Activated CD8-positive, alpha-beta T cell treated with anti-CD3 and anti-CD28 coated beads for 36 hours (primary cell): ENCODE data around the gene TMEM260. TPM values are rescaled to one million over a fixed set of nuclear protein-coding genes. Genes with fewer than 3 reads are reported as not detected.

ENCODE experiments used
- ATAC-seq: fragments of 200-7000 bp; cut with Tn5 transposase; one replicate; pipeline ENCODE4 v1.10.0; 2021; ENCODE audit warnings: mild to moderate bottlenecking, moderate library complexity
- CTCF ChIA-PET: fragments of 350-600 bp; sonication (Branson Sonifier 250); formaldehyde crosslinking; loops from one replicate; lab custom pipeline; 2021; ENCODE audit warnings: antibody characterized with exemption; lab: Charles Lee
- POLR2A ChIA-PET: fragments of 350-600 bp; sonication (Branson Sonifier 250); formaldehyde crosslinking; loops from one replicate; lab custom pipeline; 2021; ENCODE audit warnings: antibody characterized with exemption; lab: Charles Lee
- DNase-seq: peaks from one replicate; pipeline ENCODE4 v3.0.0-alpha.2; 2020
- H3K27ac Mint-ChIP-seq: one replicate; pipeline ENCODE4 v1.8.0; 2021; ENCODE audit warnings: mild to moderate bottlenecking, mixed read lengths
- H3K27me3 Mint-ChIP-seq: one replicate; pipeline ENCODE4 v1.8.0; 2021; ENCODE audit warnings: mixed read lengths
- H3K36me3 Mint-ChIP-seq: one replicate; pipeline ENCODE4 v1.8.0; 2021; ENCODE audit warnings: low read depth, mixed read lengths
- H3K4me1 Mint-ChIP-seq: one replicate; pipeline ENCODE4 v1.8.0; 2021; ENCODE audit warnings: low read depth, mixed read lengths
- H3K4me3 Mint-ChIP-seq: one replicate; pipeline ENCODE4 v1.8.0; 2021; ENCODE audit warnings: mild to moderate bottlenecking, moderate library complexity, mixed read lengths
- H3K9me3 Mint-ChIP-seq: one replicate; pipeline ENCODE4 v1.8.0; 2021; ENCODE audit warnings: mixed read lengths
- CTCF ChIP-seq: fragments of 200-600 bp; IDR thresholded peaks from one replicate; pipeline ENCODE4 v1.8.0; 2022; ENCODE audit warnings: antibody characterized with exemption, mild to moderate bottlenecking
- intact Hi-C: fragments of 100-400 bp; cut with micrococcal nuclease; formaldehyde crosslinking; loops from one replicate; pipeline ENCODE4 v1.10.0; 2022
- total RNA-seq, 2 experiments: library from RNA; stranded (reverse); gene quantifications; one replicate each; pipeline ENCODE4 v1.2.3, GENCODE V29; 2021

Gene TMEM260
- total RNA-seq, 2 experiments from 2014 or later = 10.6 to 11.1 TPM

GRCh38 chr14:56549721-56550120 lies 29.9 kb upstream of the TMEM260 start:
- ATAC-seq = no peak
- ChIA-PET CTCF (no interaction called here), POLR2A (interaction anchor here (0.6 kb wide), 1 partner anchor 236 kb away, joined by 3 read pairs; no protein-coding TSS in a partner anchor)
- TF ChIP-seq CTCF = no peak
- intact Hi-C loops = no loop called here
- H3K9me3 Mint-ChIP-seq = no peaks in the 10 kb centered on the region
- H3K27me3 Mint-ChIP-seq = peaks cover 12% of the 10 kb centered on the region
- no peaks in the 10 kb centered on the region for H3K36me3 Mint-ChIP-seq
- no peak overlapping the region for H3K4me3 Mint-ChIP-seq
- no peak for DNase-seq
- H3K4me1 Mint-ChIP-seq = no peaks in the 10 kb centered on the region
- H3K27ac Mint-ChIP-seq = no peak overlapping the region

- no peak overlapping the region for H3K4me3 Mint-ChIP-seq
- no peak for ATAC-seq
- no peak for TF ChIP-seq CTCF
- H3K36me3 Mint-ChIP-seq = no peaks in the 10 kb centered on the region
- intact Hi-C loops = no loop called here
- H3K27me3 Mint-ChIP-seq = peaks cover 18% of the 10 kb centered on the region
- no peak for DNase-seq
- H3K9me3 Mint-ChIP-seq = no peaks in the 10 kb centered on the region
- no peaks in the 10 kb centered on the region for H3K4me1 Mint-ChIP-seq
- ChIA-PET CTCF (interaction anchor here (0.6 to 2.7 kb wide), 2 partner anchors 62 to 654 kb away, joined by 3 to 11 read pairs; no protein-coding TSS in a partner anchor), POLR2A (no interaction called here)
- no peak overlapping the region for H3K27ac Mint-ChIP-seq
These were observed 27.0 kb upstream of the TMEM260 start for GRCh38 chr14:56552615-56553014.

- CTCF ChIA-PET = no interaction called here
- Mint-ChIP-seq H3K27me3 (peaks cover 14% of the 10 kb centered on the region), H3K27ac (no peak overlapping the region)
These were observed 25.3 kb upstream of the TMEM260 start for GRCh38 chr14:56554301-56554700.

GRCh38 chr14:56555921-56556570 lies 23.6 kb upstream of the TMEM260 start:
- intact Hi-C loops = loop anchor here (5.0 kb wide), 1 partner anchor 761 kb away; no protein-coding TSS in a partner anchor
- Mint-ChIP-seq H3K4me1 (no peaks in the 10 kb centered on the region), H3K27ac (no peak overlapping the region), H3K27me3 (peaks cover 15% of the 10 kb centered on the region), H3K9me3 (no peaks in the 10 kb centered on the region), H3K4me3 (no peak overlapping the region), H3K36me3 (no peaks in the 10 kb centered on the region)
- POLR2A ChIA-PET = no interaction called here
- DNase-seq (no peak), ATAC-seq (no peak)
- no peak for TF ChIP-seq CTCF
- CTCF ChIA-PET = no interaction called here

More at GRCh38 chr14:56554301-56554700, 25.3 kb upstream of the TMEM260 start:
- Mint-ChIP-seq H3K9me3 (no peaks in the 10 kb centered on the region), H3K4me1 (no peaks in the 10 kb centered on the region), H3K36me3 (no peaks in the 10 kb centered on the region), H3K4me3 (no peak overlapping the region)
- DNase-seq (no peak), ATAC-seq (no peak)
- no peak for TF ChIP-seq CTCF
- POLR2A ChIA-PET = no interaction called here
- intact Hi-C loops = no loop called here

- Mint-ChIP-seq H3K4me3 (no peak overlapping the region), H3K27ac (no peak overlapping the region), H3K4me1 (no peaks in the 10 kb centered on the region), H3K9me3 (peaks cover 4% of the 10 kb centered on the region), H3K27me3 (peaks cover 11% of the 10 kb centered on the region), H3K36me3 (no peaks in the 10 kb centered on the region)
- ATAC-seq (no peak), DNase-seq (no peak)
- ChIA-PET CTCF (no interaction called here), POLR2A (no interaction called here)
- intact Hi-C loops = loop anchor here (5.0 kb wide), 1 partner anchor 758 kb away; no protein-coding TSS in a partner anchor
- no peak for TF ChIP-seq CTCF
These were observed 20.4 kb upstream of the TMEM260 start for GRCh38 chr14:56559182-56559581.
